Karpas-422 (cell line): ENCODE data around the gene TCF23. TPM values are rescaled to one million over a fixed set of nuclear protein-coding genes. Genes with fewer than 3 reads are reported as not detected.
A peak's percentile ranks its signal among the peaks of the same experiment; 100 is the strongest.

Experiments used
- DNase-seq: peaks from one replicate; pipeline ENCODE4 v3.0.0-alpha.2; 2015
- H2AFZ ChIP-seq: fragments of 200-600 bp; sonication (generic); 2 replicates; pipeline ENCODE4 v1.6.1; 2014; ENCODE audit warnings: antibody characterized with exemption, low read length, mixed read lengths
- H3K27ac ChIP-seq: fragments of 200-600 bp; sonication (generic); 2 replicates; pipeline ENCODE4 v1.5.1; 2014; ENCODE audit warnings: mild to moderate bottlenecking, low read length, moderate library complexity
- H3K27me3 ChIP-seq: fragments of 200-600 bp; sonication (generic); 2 replicates; pipeline ENCODE4 v1.6.1; 2014; ENCODE audit warnings: low read length, mixed read lengths
- H3K36me3 ChIP-seq: fragments of 200-600 bp; sonication (generic); 2 replicates; pipeline ENCODE4 v1.6.1; 2014; ENCODE audit warnings: low read length, mixed read lengths; ENCODE audit not compliant: insufficient read depth
- H3K4me1 ChIP-seq: fragments of 200-600 bp; sonication (generic); 2 replicates; pipeline ENCODE4 v1.6.1; 2014; ENCODE audit warnings: mild to moderate bottlenecking, low read length, mixed read lengths
- H3K4me2 ChIP-seq: fragments of 200-600 bp; sonication (generic); 2 replicates; pipeline ENCODE4 v1.6.1; 2014; ENCODE audit warnings: low read length, low read depth, mild to moderate bottlenecking; ENCODE audit not compliant: poor library complexity, severe bottlenecking
- H3K4me3 ChIP-seq: fragments of 200-600 bp; sonication (generic); 2 replicates; pipeline ENCODE4 v1.5.1; 2014; ENCODE audit warnings: mild to moderate bottlenecking, antibody characterized with exemption, low read length, mixed read lengths
- H3K79me2 ChIP-seq: fragments of 200-600 bp; sonication (generic); 2 replicates; pipeline ENCODE4 v1.6.1; 2014; ENCODE audit warnings: mild to moderate bottlenecking, low read length, mixed read lengths
- H3K9ac ChIP-seq: fragments of 200-600 bp; sonication (generic); 2 replicates; pipeline ENCODE4 v1.6.0; 2014; ENCODE audit warnings: low read length
- H3K9me2 ChIP-seq: fragments of 200-600 bp; sonication (generic), shearing (Covaris generic); replicated peaks from 2 replicates; pipeline ENCODE4 v1.6.0; 2014; ENCODE audit warnings: mild to moderate bottlenecking, low read length, moderate library complexity; ENCODE audit not compliant: insufficient read depth
- H3K9me3 ChIP-seq: fragments of 300-700, 200-600 bp; sonication (generic); 2 replicates; pipeline ENCODE4 v1.6.1; 2014; ENCODE audit warnings: low read length, mixed read lengths
- H4K20me1 ChIP-seq: fragments of 200-600 bp; sonication (generic); 2 replicates; pipeline ENCODE4 v1.6.1; 2014; ENCODE audit warnings: mild to moderate bottlenecking, antibody characterized with exemption, low read length, low read depth; ENCODE audit not compliant: insufficient read depth
- total RNA-seq: library from RNA; depleted of rRNA; stranded (reverse); fragments of >200 nt; shearing (Covaris generic); gene quantifications from 2 replicates; pipeline ENCODE4 v1.2.3, GENCODE V29; 2014; ENCODE audit warnings: low replicate concordance

The TCF23 gene
- total RNA-seq, 1 experiment from 2014 or later: not detected

DNA sequence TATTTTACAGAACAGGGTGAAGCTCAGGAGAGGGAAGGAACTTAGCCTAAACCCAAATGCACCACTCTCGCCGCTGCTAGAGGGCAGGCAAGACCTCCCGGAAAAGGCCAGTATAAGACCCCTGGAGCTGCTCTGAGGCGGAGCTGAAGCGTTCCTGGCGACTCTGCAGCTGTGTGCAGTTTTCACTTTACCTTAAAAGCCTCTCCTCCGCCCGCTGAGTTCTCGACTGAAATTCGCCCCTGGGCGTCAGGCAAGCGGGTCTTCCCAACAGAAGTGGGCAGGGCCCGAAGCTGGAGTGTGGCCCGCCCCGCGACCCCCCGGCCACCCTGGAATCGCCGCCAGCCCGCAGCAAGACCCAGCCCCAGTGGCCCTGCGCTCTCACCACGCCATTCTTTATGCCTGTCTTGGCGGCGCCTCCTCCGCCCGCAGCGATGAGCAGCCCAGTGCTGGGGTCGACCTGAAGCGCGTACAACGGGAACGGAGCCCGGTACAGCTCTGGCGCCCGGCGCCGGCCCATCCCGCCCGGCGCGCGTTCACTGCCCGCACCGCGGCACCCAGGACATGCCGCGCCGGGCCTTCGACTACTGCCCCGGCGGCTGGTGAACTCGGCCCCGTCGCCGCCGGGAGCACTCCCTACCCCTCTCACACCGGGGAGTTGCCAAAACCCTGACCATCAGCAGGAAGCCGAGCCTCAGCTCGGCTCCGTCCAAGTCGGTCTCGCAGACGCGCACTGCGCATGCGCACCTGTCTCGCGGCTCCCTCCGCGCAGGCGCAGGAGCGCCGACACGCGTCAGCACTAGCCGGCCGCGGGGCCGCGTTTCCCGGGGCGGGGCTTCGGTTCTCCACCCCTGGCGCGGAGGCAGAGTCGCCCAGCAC is 14.7 kb upstream of the TCF23 start, which contains the start of gene PREB:
TSS of gene PREB (minus strand) at position 732 of the 876 bp plus-strand sequence. CDS start at position 517, 215 bp downstream.
- peaks cover 16% of the 10 kb centered on the region for H3K79me2 ChIP-seq
- peaks cover 10% of the 10 kb centered on the region for H4K20me1 ChIP-seq
- H2AFZ ChIP-seq: peak within 1 kb of the TSS; percentile 89
- peak; percentile 99 for DNase-seq
- no peaks in the 10 kb centered on the region for H3K9me3 ChIP-seq
- H3K4me2 ChIP-seq: peak within 1 kb of the TSS; percentile 92
- peaks cover 18% of the 10 kb centered on the region for H3K4me1 ChIP-seq
- peak within 1 kb of the TSS; percentile 96 for H3K9ac ChIP-seq
- H3K36me3 ChIP-seq: peaks cover 12% of the 10 kb centered on the region; the same call in 1 of the 2 replicates
- peak within 1 kb of the TSS; percentile 96 for H3K4me3 ChIP-seq
- no peaks in the 10 kb centered on the region for H3K27me3 ChIP-seq
- peak within 1 kb of the TSS; percentile 72 for H3K27ac ChIP-seq
- H3K9me2 ChIP-seq: no peaks in the 10 kb centered on the region

DNA sequence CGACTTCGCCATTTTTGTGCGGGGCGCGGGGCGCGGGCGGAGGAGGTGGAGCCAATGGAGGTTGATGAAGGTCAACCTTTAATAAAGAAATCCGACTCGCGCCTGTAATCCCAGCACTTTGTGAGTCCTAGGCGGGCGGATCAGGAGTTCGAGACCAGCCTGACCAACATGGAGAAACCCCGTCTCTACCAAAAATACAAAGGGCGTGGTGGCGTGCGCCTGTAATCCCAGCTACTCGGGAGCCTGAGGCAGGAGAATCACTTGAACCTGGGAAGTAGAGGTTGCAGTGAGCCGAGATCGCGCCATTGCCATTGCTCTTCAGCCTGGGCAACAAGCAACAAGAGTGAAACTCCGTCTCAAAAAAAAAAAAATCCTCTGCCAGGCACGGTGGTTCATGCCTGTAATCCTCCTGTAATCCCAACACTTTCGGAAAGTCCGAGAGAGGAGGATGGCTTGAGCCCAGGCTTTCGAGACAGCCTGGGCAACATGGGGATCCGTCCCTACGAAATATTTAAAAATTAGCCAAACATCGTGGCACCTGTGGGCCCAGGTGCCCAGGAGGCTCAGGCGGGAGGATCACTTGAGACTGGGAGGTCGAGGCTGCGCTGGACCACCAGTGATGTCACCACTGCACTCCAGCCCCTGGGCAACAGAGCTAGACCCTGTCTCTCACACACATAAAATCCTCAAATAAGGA is 13.9 kb upstream of the TCF23 start:
- Histone ChIP-seq H3K27me3 (no peaks in the 10 kb centered on the region), H3K36me3 (peaks cover 12% of the 10 kb centered on the region; the same call in 1 of the 2 replicates), H4K20me1 (peaks cover 10% of the 10 kb centered on the region), H3K9ac (peak overlapping the region; percentile 51), H3K4me1 (peaks cover 18% of the 10 kb centered on the region), H3K27ac (no peak overlapping the region), H3K4me2 (peak overlapping the region; percentile 92), H2AFZ (peak overlapping the region; percentile 63; the same call in 1 of the 2 replicates), H3K9me3 (no peaks in the 10 kb centered on the region), H3K9me2 (no peaks in the 10 kb centered on the region), H3K79me2 (peaks cover 16% of the 10 kb centered on the region), H3K4me3 (peak overlapping the region; percentile 96; the same call in 1 of the 2 replicates)
- no peak for DNase-seq

DNA sequence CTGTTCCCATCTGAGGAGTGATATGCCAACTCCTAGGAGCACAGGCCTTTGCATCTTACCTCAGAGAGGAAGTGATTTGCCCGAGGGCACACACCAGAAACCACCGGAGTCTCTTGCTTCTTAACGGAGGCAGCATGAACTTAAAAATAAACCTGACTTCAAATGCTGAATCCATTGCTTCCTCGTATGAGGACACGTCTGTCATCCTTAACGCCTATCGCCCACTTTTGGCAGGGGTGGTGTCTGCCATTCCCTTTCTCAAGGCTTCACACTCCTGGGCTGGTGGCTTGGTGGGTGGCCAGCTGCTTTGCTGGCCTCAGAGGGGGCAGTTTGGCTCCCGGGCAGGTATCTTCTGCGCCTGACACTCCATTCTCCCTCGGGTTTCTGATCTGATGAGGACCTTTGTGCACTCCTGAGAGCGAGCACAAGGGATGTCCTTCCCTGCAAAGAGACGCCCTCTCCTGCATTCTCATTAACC is 13.3 kb upstream of the TCF23 start:
- no peak overlapping the region for H3K9ac ChIP-seq
- H3K27me3 ChIP-seq: no peaks in the 10 kb centered on the region
- DNase-seq: no peak
- peak overlapping the region; percentile 63; the same call in 1 of the 2 replicates for H2AFZ ChIP-seq
- H3K27ac ChIP-seq: no peak overlapping the region
- peaks cover 10% of the 10 kb centered on the region for H4K20me1 ChIP-seq
- peaks cover 18% of the 10 kb centered on the region for H3K4me1 ChIP-seq
- no peaks in the 10 kb centered on the region for H3K9me3 ChIP-seq
- peaks cover 16% of the 10 kb centered on the region for H3K79me2 ChIP-seq
- H3K9me2 ChIP-seq: no peaks in the 10 kb centered on the region
- H3K4me3 ChIP-seq: no peak overlapping the region
- H3K36me3 ChIP-seq: peaks cover 12% of the 10 kb centered on the region; the same call in 1 of the 2 replicates
- no peak overlapping the region for H3K4me2 ChIP-seq

DNA sequence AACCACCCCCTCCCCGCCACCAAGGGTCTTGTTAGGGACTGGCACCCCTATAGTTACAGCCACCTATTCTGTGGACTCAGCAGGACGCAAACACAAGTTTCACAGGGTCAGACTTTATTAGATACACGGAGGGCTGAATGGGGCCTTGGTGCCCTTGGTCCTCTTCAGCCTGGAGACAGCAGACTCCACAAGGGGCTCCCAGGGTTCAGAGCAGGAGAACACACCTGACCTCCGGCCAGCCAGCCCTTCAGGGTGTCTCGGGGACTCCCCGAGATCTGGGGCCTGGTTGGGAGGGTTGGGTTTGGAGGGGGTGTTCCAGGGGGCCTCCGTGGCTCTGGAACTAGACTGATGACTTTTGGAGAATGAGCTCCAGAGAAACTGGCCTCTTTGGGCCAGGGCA is 12.1 kb upstream of the TCF23 start:
- Histone ChIP-seq H4K20me1 (peaks cover 10% of the 10 kb centered on the region), H3K79me2 (peaks cover 16% of the 10 kb centered on the region), H3K9me2 (no peaks in the 10 kb centered on the region), H3K4me1 (peaks cover 18% of the 10 kb centered on the region), H3K4me3 (no peak overlapping the region), H3K36me3 (peaks cover 12% of the 10 kb centered on the region; the same call in 1 of the 2 replicates), H3K27me3 (no peaks in the 10 kb centered on the region), H3K9me3 (no peaks in the 10 kb centered on the region), H3K9ac (no peak overlapping the region), H2AFZ (no peak overlapping the region), H3K27ac (no peak overlapping the region), H3K4me2 (no peak overlapping the region)
- no peak for DNase-seq

DNA sequence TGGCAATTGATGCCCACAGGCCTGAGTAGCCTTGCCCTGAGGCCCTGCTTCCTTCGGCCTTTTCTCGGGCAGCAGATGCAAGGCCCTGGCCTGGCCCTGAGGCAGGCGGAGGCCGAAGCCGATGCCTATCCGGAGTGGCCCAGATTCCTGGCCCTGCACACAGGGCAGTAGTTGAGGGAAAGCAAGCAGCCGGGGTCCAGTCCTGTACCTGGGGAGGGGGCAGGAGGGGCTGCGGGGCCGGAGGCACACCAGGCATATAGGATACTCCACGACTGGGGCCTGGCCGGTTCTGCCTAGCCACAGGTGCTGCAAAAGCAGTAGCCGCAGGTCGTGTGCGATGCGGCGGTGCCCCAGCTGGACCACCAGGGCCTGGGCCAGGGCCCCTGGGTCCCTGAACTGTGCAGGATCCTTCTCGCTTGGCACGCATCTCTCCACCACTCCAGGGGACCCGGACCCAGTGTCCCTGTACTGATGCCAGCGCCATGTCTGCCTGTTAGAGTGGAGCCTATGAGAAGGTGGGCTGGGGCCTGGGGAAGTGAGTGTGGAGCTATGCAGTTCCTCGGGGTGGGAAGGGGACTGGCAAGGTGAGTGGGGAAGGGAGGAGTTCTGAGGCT is 11.4 kb upstream of the TCF23 start:
- Histone ChIP-seq H3K9me3 (no peaks in the 10 kb centered on the region), H3K4me2 (no peak overlapping the region), H2AFZ (no peak overlapping the region), H3K9ac (no peak overlapping the region), H3K36me3 (peaks cover 6% of the 10 kb centered on the region; the same call in 1 of the 2 replicates), H4K20me1 (peaks cover 10% of the 10 kb centered on the region), H3K4me1 (peaks cover 22% of the 10 kb centered on the region), H3K27me3 (no peaks in the 10 kb centered on the region), H3K27ac (no peak overlapping the region), H3K79me2 (peaks cover 16% of the 10 kb centered on the region), H3K9me2 (no peaks in the 10 kb centered on the region), H3K4me3 (no peak overlapping the region)
- DNase-seq: no peak

DNA sequence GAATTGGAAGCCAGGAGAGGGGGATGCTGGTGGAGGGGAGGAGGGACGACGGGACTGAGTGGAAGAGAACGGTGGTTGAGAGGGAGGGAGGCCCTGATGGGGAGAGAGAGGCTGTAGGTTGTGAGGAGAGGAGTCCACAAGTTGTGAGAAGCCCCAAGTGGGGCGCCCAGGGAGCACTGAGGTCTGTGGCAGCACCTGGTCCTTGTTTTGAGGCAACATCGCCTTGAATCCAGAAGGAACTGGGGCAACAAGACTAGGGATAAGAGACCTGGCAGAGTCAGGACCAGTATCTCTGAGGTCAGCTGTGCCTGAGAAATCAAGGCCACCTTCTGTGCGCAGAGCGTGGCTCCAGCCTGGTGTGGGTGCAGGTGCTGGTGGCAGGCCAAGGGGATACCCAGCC is 10.7 kb upstream of the TCF23 start:
- peaks cover 19% of the 10 kb centered on the region for H3K4me1 ChIP-seq
- no peaks in the 10 kb centered on the region for H3K27me3 ChIP-seq
- H3K9ac ChIP-seq: no peak overlapping the region; the same call in 1 of the 2 replicates
- no peaks in the 10 kb centered on the region for H3K9me2 ChIP-seq
- no peak for DNase-seq
- peaks cover under 1% of the 10 kb centered on the region; the same call in 1 of the 2 replicates for H3K9me3 ChIP-seq
- H3K36me3 ChIP-seq: no peaks in the 10 kb centered on the region
- peaks cover 5% of the 10 kb centered on the region for H4K20me1 ChIP-seq
- H3K27ac ChIP-seq: no peak overlapping the region
- no peak overlapping the region for H2AFZ ChIP-seq
- H3K79me2 ChIP-seq: peaks cover 12% of the 10 kb centered on the region
- no peak overlapping the region for H3K4me2 ChIP-seq
- H3K4me3 ChIP-seq: no peak overlapping the region

DNA sequence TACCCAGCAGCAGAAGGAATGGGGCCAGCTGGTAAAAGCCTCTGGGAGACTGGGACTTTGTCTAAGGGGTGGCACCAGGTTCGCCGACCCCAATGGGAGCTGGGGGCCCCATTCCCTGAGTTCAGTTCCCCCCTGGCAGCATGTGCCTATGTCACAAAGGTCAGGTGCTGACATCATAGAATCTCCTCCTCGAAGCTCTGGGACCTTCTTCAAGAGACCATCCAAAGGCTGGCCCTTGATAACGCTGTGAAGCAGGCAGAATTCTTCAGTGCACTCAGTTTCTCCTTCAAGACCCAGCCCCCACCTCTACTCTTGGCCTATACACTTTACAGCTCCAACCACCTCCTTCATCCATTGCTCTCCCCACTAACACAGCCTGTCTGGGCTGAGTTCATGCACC is 9.5 kb upstream of the TCF23 start, which contains the start of gene PRR30:
TSS of gene PRR30 (minus strand) at position 101 of the 400 bp plus-strand sequence. CDS start 1,081 bp downstream, outside the sequence.
- Histone ChIP-seq H3K27me3 (no peaks in the 10 kb centered on the region), H3K27ac (no peak within 1 kb of the TSS), H3K4me3 (no peak within 1 kb of the TSS), H2AFZ (no peak within 1 kb of the TSS), H3K9me2 (no peaks in the 10 kb centered on the region), H3K4me2 (no peak within 1 kb of the TSS), H3K36me3 (no peaks in the 10 kb centered on the region), H3K79me2 (peaks cover under 1% of the 10 kb centered on the region), H3K4me1 (peaks cover 14% of the 10 kb centered on the region), H3K9me3 (peaks cover 2% of the 10 kb centered on the region; the same call in 1 of the 2 replicates), H4K20me1 (no peaks in the 10 kb centered on the region), H3K9ac (no peak within 1 kb of the TSS; the same call in 1 of the 2 replicates)
- no peak for DNase-seq
